GM19452 (cell line): Measurements from ENCODE around the gene SLC46A2.

Experiments
- ATAC-seq: cut with Tn5 transposase; IDR thresholded peaks from one replicate; pipeline ENCODE4 v1.9.1; 2021; ENCODE audit not compliant: unreplicated experiment

Gene SLC46A2

DNA sequence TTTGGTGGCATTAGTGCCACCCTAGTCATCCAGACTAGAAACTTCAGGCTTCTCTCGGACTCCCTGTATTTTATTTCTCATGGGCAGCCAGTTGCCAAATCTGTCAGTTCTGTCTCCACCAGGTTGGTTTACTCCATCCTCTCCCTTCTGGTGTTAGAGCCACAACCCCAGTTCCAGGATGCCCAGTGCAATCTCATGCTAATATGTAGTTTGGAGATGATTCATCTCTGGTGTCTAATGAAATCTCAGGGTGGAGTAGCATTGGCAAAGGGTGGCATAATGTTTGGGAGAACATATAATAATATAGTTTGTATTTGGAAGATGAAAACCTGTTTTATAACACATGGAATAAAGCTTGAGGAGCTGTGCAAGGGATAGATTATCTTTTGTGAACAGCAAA, 30.2 kb downstream of the SLC46A2 start:
- ATAC-seq = no peak

DNA sequence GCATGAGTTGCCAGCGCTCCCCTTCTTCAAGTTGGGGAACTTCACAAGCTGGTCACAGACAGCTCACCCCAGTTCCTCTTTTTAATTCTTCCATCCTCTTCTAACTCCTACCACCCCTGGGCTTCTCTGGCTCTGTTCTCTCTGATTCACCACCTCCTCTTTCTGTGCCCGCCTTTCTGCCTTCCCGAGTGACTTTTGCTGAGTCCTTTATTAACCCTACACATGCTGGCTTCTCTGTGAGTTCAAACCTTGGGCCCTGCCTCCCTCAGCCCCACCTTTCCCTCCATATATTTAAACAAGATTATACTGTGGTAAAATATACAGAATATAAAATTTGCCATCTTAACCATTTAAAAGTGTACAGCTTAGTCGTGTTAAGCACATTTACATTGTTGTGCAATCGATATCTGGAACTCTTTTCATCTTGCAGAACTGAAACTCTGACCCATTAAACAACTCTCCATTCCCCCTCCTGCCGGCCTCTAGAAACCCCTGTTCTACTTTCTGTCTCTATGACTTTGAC, 32.0 kb downstream of the SLC46A2 start:
- peak; percentile 73 for ATAC-seq

DNA sequence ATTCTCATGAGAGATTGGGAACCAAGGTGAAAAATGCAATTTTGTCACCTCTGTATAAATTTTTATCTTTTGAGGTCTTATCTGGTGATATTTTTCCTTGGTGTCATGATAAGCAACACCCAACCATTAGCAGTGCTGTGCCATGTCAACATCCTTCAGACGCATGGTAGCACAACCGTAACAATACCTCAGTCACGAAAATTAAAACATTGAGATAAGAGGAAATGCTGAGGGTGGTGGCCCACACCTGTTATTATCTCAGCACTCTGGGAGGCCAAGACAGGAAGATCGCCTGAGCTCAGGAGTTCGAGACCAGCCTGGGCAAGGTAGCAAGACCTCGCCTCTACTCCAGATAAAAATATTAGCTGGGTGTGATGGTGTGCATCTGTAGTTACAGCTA, 32.7 kb downstream of the SLC46A2 start:
- no peak for ATAC-seq

DNA sequence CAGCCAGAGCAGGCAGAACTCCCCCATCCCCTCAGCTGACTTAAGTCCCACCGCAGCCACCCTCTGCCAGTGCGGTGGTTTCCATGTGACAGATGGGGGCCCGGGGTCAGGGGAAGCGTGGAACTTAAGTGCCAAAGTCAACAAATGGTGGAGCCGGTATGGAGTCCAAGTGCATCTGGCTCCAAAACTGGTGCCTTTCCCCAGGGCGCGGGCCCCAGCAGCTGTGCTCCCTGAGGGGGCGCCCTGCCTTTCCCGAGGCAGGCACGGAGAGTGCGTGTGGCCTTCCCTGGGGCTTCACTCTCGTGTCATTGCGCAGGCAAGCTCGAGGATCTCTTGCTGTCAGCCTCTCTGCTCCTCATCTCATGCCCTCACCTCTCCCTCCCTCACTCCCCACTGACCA, 33.8 kb downstream of the SLC46A2 start:
- ATAC-seq = no peak

DNA sequence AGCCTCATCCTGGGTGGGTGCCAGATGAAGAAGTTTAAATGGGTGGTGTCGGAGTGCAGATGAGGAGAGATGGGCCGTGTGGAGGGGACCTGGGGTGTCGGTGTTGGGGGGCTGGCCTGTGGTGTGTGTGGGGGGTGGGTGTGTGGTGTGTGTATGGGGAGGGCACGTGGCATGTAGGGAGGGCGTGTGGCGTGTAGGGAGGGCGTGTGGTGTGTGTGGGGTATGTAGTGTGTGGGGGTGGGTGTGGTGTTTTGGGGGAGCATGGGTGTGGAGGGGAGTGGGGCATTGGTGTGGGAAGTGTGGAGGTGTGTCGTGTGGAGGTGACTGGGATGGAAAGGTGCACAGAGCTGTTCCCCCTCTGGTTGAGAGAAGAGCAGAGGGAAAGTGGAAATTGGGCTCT, 34.5 kb downstream of the SLC46A2 start:
- no peak for ATAC-seq

DNA sequence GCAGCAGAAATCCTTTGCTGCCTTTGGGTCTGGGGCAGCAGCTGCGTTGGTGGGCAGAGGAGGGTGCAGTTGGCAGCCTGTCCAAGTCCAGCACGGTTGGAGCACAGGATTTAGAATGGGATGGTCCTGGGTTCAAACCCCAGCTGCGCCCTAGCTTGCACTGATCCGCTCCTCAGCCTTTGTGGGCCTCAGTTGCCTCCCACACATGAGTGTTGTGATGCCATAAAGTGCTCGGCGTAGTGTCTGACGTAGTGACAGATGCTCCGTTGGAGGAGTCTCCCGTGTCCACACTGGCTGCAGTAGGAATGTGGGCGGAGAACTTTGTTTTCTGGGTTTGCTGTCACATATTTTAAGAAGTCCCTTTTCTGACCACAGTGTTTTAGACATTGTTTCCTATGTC, 36.0 kb downstream of the SLC46A2 start:
- no peak for ATAC-seq

DNA sequence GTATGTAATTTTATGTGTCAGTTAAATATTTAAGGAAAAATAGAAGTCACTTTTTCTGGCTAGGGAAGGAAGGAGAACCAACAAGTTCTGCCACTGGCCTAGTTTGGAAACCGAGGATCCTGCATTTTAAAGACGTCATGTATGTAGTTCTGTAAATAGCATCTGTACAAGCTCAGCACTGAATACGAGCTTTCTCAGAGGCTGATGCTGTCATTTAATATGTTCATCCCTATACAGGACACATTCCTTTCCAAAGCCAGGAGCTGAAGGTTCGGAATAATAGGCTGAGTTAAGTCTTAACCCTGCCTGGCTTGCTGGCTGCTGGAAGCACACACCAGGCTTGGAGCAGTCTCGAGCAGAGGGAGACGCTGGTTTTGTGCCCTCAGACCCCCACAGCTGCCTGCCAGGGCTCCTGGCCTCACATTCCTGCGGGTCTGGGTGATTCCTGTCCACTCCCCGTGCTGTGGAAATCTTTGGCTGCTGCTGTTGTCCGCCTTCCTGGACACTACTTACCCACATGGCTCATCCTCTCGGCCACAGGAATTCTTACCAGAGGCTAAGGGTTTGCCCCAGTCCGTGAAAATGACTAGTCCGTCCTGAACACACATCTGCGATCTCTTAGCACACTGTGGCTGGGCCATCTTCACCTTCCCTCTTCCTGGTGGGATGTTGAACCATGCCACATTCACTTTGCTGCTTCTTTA, 36.6 kb downstream of the SLC46A2 start:
- no peak for ATAC-seq

DNA sequence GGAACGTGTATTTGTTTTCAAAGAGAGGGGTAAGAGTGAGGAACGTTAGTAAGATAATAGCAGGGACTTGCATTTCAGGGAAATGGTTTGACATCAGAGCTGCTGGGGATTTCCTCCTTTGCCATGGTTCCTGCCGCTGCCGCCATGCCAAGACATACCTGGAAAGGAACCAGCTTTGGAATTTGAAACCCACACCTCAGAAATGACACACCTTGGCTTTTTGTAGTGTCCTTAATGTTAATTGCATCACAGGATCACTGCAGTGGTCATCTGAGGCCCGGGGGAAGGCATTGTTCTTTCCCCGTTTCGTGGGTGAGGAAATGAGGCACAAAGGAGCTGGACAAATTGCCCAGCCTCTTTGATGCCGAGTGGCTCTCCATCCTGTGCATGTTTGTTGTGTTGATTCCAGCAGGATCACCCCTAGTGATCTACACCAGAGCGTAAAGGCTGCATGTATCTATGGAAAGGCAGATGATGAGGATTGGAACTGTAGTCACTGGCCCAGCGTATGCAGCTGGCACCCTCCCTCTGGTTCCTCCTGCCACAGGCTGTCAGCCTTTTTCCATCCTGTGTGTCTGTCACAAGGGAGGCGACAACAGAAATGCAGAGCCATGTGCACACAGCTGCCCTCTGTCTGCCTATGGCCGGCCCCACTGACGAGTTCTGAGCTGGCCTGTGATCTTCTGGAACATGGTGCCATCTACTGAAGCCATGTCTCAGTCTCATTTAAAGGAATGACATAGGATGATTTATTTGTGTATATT, 37.8 kb downstream of the SLC46A2 start:
- ATAC-seq = no peak

DNA sequence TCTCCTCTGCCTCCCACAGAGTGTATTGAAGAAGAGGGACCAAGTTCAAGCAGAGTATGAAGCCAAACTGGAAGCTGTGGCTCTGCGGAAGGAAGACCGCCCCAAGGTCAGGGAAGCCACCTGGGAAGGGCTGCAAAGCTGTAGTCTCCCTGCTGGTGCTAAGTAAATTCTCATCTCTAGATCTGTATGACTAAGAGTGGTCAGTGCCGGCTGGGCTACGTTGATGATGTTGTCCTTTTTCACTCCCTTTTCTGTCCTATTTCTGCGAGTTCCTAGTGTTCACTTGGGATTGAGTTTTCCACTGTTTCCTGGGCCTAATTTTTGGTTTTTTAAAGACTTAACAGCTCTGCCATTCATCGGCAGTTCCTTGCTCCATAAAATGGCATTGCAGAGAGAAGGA, 39.8 kb downstream of the SLC46A2 start:
- no peak for ATAC-seq

DNA sequence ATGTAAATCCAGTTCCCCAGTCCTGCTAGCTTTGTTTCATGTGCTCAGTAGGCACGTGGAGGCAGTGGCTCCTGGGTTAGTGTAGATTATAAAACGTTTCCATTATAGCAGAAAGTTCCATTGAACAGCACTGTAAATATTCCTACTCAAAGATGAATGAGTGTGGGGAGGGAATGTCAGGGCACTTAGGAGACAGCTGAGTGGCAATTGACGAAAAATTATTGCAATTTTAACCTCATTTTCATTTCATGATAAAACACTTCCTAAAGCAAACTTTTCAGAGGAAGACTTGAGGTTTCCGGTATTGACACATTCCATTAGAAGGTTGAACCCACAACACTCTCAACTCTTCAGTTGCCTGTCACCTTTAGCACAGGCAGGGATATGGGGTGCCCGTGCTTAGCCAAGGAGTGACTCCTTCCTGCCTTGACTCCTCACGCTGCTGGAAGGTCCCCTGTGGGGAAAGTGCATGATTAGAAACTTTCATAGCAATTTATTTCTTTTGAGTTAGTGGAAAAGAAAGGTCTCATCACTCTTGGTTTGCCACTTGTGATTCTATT, 41.2 kb downstream of the SLC46A2 start:
- no peak for ATAC-seq

DNA sequence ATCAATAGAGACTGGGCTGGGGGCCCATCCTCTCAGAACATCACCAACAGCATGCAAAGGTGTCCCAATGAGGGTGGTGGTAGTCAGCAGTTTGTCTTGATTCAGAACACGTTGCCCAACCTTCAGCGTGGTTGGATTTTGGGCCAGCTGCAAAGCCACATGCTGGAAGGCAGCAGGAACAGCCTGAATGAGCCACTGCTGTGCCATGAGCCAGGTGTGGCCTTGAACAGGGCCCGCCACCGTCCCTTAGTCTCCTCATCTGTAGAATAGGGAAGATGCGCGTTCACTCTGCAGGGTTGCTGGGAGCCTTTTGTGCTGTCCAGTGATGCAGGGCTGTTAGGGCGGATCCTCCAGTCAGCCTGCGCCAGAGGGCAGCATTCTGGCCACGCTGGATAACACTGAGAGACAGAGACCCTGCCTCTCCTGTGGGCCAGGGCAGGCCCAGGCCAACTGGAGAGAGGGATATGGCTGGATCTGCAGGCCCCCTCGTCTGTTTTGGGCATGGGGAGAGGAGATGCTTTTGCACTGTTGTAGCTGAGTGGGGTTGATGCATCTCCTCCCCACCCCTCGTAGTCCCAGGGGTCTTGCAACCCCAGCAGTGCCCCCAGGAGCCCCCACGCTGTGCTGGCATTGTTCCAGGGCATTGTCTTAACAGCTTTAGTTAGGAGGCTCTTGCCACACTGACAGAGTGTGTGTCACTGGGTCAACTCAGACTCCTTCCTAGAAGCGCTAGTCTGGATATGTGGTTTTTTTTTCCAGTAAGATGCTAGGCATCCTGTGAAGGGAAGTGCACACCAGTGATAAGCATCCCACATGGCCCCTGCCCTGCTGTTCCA, 42.1 kb downstream of the SLC46A2 start:
- ATAC-seq = no peak

DNA sequence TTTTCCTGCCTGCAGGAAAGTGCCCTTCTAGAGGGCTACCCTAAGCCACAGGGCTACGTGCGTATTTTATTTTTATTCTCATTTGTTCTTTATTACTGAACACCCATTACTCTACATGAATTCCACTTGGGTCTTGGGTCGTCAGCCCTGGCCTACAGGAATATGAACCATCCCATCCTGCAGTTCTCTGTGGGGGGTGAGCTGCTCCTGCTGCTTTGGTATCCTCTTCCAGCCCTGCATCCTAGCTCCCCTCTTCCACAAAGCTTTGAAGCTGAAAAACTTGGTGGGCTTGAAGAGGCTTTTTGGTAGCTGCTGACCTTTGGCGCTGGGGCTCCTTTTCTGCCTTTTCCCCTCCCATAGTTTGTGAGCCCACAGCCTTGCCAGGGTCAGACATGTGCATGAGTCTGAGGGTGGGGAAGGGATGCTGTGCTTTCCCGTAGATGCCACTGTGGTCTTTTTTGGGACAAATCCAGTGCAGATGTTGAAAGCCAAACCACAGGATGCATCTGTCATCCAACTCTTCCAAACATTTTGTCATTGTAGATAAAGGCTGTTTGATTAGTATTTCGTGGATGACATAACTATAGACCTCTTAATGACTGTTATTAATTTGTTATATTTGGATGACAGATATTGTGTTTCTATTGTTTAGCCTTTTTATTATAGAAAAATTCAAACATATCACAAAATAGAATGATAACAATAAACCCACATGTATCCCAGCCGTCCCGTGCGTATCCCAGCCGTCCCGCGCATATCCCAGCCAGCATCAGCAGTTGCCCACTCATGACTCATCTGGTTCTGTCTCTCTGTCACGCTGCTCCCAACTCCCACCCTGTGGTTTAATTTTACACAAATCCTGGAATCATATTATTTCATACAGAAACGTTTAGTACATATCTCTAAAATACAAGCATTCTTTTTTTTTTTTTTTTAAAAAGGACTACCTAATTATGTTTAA, 43.9 kb downstream of the SLC46A2 start:
- no peak for ATAC-seq

DNA sequence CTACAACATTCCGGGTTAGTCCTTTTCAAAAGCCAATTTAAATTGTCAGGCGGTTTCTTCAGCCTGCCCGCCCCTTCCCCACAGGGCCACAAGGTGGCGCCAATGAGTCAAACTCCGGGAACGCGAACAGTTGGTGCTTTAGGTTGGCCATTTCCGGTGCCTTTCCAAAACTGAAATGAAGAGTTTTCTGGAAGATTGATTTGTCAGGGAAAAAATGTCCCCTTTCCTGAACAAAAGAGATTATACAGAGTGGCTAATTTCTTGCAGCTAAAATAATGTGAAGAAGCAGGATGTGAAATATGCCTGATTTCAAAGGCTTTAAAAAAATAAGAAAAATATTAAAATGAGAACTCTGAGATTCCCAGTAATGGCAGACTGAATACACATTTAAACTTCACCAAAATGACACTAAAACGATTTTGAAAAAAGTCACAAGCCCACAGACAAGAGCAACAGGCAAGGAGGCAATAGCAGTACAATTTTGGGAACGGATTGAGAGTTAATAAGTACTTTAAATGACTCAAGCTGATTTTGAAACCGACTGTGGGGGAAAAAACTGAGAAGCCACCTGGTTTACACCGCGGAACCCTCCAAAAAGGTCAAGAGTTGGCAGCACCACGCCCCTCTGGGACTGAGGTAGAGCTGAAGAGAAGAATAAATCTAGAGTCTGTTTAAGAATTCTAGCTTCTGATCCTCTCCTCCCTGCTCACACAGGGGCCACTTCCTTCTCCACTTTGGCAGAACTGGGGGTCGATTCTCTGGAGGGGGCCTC, 45.7 kb downstream of the SLC46A2 start:
- ATAC-seq = peak; percentile 91

DNA sequence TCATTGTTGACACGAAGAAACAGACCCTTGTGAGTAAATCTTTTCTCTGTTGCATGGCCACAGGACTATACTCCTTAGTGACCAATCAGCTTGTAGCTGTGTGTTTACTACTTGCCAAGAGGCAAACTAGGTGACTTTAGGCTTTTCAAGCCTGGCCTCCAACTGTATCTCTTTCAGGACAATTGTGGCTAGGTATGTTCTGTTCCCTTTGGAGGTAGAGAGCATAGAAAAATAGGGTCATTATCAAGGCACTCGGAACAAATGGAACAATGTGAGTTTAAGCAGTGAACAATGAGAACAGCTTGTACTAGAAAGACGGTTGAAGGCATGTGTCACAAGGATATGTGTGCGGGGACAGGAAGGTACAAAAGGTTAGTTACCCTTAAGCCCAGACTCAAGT, 48.1 kb downstream of the SLC46A2 start:
- no peak for ATAC-seq

DNA sequence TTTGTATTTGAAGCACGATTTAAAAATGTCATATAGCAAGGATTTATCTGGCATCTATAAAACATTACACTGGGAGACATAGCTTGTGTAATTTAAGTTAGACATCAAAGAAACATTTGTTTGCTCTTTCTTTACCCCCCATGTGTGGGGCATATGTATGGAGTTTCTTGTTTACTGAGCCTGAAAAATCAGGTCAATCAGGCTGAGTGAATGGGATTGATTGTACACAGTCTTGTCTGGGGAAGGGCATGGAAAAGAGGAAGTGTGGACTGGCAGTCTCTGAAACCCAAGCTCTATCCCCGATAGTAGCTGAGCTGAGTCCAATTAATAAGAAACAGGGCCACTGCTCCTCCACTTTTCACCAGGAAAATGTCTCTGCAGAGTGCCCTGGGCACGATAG, 49.4 kb downstream of the SLC46A2 start:
- no peak for ATAC-seq

DNA sequence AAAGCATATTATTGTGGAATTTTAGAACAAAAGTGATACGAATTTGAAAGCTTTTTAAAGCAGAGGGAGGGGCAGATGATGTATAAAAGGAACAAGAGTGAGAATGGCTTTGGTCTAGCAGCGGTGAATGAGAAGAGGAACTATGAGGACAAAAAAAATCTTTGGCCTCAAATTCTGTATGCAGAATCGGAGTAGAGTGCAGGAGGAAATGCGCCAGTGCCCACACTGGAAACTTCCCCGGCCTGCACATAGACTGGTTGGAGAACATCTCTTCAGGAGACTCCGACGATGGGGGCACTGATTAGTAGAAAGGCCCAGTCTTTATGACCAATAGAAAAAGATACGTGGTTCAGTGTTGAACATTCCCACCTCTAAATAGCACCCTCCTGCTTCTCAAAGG, 51.3 kb downstream of the SLC46A2 start:
- no peak for ATAC-seq

DNA sequence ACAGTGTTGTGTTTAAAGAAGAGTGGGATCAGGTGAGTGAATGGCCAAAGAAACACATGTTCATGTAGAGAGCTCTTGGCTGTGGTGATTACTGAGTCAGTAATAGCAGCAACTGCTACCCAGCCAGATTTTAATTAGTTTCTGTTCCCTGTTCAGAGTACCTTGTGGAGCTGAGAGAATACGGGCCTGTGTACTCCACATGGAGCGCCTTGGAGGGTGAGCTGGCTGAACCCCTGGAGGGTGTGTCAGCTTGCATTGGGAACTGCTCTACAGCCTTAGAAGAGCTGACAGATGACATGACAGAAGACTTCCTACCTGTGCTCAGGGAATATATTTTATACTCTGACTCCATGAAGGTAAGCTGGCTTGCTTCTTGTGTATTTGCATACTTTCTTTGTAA, 52.3 kb downstream of the SLC46A2 start:
- no peak for ATAC-seq

DNA sequence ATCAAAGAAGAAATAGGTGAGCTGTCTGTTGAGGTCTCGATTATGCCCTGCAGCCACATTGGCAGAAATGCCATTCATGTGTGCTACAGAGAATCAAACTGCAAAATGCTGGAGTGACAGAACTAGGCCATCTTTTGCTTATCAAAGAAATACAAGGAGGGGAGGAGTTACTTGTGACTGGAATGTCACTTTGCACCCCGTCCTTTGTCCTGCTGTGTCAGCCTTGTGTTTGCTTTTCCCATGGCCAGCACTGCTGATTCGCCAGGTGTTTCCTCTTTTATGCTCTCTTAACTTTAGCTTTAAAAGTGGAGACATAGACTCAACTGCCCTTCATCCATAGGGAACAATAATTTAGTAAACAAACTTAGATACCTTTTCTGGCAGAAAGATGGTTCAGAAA, 54.3 kb downstream of the SLC46A2 start:
- no peak for ATAC-seq

DNA sequence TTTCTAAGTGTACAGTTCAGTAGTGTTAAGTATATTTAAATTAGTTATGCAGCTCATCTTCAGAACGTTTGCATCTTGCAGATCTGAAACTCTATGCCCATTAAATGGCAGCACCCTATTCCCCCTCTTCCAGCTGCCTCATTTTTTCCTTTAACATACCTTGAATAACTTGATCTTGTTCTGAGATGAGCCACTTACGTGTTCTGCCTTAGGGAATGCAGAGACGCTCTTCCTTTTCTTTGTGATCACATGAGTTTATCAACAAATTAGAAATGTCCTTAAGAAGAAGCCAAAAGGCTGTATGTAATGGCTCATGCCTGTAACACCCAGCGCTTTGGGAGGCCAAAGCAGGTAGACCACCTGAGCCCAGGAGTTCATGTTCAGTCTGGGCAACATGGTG, 57.6 kb downstream of the SLC46A2 start:
- no peak for ATAC-seq
